ENCODE results near the gene CCT7.

Gene CCT7

DNA sequence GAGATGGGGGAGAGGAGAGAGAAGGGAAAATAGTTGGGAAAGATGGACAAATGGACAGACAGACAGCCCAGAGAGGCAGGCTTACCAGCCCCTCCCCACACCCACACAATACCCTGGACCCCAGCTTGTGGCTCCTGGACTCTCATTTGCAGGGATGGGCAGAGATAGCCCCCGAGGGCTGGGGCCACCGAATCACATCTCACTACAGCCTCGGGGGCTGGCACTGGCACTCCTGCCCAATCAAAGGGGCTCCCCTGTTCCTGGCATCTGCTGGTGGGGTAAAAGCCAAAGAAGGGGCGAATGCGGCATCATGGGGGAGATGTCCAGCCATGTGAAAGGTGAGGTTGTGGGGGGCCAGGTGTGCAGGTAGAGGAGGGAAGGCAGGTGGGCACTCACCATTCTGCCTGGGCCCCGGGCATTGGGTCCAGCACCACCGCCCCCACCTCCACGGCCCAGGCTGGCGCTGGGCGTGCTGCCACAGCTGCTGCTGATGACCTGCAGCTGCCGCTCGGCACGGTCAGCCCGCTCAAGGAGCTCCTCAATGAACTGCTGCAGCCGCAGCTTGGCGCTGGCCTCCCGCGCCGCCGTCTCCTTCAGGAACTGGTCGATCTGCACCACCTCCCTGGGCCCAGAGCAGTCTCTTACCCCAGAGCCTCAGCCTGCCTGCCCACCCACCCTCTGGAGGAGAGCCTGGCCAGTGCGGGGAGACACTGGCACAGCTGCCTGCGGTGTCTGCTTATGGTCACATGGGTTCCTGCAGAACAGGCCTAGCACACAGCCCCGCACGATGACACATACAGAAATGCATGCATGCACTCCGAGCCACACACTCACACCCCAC is 32.2 kb downstream of the CCT7 start:
- H3K4me3 ChIP-seq (ENCODE audit: low read depth, low read length), result no peak overlapping the region

DNA sequence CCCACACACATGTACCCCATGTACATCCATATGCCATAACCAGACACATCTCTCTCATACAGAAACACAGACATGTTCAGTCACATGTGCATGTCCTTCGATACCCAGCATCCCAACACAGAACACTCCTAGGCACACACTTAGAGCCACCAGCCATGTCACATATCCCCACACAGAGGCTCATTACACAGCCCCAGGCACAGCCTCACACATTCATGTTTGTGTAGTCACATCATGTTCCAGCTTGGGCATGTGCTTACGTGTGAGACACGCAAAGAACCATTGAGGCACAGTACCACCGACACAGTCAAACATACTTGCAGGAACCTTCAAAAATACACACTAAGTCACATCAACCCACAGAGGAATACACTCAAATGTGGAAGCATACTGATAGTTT is 32.9 kb downstream of the CCT7 start:
- H3K4me3 ChIP-seq (ENCODE audit: low read depth, low read length), result no peak overlapping the region

DNA sequence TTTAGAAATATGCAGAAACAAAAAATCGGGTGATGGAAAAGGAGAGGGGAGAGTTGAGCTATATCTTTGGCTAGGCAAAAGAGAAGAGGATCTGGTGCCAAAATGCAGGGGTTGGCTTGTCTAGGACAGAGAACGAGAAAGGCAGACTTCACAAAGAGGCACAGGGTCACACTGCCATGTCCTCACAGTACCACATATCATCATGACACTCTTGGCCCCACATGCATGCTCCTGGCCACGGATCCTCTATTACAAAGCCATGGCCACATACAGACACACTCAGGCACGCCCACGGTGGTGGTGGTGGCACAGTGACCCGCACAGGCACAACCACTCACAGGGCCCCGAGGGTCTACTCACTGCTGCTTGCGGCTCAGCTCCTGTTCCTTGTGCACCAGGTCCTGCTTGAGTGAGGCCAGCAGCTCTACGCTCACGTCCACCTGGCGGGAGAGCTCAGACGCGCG is 34.3 kb downstream of the CCT7 start:
- peak overlapping the region; percentile 9 for H3K4me3 ChIP-seq (ENCODE audit: low read depth, low read length)

DNA sequence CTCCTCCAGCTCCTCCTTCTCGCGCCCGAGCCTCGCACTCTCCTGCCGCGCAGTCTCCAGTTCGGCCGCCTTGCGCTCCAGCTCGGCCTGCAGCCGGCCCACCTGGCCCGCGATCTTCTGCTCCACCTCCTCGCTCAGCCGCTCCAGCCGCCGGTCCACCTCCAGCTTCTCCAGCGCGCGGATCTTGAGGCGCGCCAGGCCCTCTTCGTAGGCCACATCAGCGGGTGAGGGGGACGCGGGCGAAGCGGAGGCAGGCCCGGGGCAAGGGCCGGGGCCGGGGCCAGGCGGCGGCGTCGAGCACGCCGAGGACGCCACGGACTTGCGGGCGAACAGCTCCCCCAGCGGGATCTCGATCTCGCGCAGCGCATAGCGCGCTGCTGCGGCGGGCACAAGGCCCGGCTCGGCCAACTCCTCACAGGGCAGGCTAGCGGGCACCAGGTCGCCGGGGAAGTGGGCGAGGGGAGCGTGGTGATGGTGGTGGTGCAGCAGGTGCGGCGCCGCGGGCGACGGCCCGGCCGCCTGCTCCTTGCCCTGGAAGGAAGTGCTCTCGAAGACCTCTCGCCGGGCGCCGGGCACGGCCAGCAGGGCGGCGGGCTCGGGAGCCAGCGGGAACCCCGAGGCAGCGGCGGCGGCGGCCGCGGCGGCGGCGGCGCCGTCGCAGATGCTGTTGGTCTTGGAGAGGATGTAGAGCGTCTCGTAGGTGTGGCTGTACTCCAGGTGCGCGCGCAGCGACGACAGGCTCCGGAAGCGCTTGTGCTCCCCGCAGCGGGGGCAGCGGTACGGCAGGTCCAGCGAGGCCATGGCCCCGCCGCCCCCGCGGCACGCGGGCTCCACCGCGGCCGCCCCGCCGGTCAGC is 35.0 kb downstream of the CCT7 start:
- peak overlapping the region; percentile 27 for H3K4me3 ChIP-seq (ENCODE audit: low read depth, low read length)

DNA sequence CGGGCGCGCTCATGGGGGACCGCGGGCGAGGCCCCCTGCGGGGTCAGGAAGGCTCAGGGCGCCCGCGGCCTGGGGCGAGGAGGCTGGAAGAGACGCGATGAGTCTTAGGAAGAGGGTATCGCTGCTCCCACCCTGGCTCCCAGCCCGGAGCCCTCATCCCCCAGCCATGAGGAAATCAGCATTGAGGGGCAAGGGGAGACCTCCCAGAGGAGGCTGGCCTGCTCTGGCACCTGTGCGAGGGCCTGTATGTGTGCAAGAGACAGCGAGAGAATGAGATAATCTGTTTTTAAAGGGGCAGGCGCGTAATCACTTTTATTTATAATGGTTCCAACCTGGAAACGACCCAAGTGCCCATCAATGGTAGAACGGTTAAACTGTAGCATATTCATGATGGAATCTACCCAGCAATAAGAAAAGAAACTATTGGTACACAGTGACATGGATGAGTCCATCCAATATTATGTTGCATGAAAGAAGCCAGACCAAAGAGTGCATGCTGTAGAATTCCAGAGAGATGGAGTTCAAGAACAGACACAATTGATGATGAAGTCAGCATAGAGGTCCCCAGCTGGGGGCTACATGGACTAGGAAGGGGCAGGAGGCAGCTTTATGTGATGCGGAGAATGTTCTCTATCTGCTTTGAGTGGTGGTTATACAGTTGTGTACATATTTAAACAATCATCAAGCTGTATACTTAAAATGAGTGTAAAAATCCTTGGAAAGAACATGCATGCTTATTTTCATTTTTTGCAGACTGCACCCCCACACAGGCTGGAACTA is 35.8 kb downstream of the CCT7 start:
- H3K4me3 ChIP-seq (ENCODE audit: low read depth, low read length), result peak overlapping the region; percentile 27

DNA sequence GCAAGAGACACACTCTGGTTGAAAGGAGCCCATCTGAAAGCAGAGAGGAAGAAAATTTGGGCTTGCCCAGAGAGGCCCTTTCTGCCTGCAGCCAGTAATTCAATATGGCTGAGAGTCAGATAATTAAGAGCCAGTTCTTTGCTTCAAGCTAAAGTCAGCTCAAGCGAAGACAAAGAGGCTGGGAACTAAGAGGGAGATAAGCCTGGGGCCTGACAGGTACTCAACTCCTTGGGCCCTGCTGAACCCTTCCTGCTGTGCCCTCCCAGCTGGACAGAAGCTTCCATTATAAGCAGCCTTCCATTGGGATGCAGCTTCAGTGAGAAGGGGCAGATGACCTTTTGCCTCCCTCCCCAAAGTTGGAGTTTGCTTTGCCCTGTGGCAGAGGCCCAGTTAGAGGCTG is 38.2 kb downstream of the CCT7 start:
- no peak overlapping the region for H3K4me3 ChIP-seq (ENCODE audit: low read depth, low read length)

DNA sequence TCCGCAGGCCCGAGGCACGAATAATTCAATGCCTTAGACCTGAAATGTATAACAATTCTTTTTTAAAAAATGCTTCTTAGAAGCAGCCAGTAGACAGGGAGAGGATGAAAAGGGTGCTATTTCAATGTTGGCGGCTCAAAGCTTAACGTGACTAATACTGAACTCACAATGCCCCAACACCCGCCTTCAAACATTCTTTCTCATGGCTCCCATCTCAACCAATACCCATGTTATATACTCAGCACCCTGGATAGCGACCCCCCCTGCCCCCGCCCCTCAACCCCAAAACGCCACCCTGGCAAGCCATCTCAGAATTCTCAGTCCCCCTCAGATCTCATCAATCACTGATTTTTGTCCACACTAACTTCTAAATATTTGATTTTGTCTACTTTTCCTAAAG is 45.7 kb downstream of the CCT7 start:
- H3K4me3 ChIP-seq (ENCODE audit: low read depth, low read length), result no peak overlapping the region

DNA sequence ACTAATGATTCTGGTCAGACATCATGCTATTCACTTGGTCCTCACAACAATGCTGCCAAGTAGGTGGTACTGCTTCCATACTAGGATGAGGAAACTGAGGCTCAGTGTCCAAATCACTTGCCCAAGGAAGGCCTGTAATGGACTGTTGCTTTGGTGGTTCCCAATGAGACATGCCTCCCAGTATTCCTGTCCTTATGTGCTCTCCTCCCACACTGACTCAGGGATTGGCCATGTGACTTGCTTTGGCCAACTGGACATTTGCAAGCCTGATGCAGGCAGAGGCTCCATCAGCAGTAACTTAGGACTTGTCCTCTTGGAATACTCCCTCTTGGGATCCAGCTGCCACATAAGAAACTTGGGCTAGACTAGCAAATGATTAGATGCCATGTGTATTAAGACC is 47.1 kb downstream of the CCT7 start:
- no peak overlapping the region for H3K4me3 ChIP-seq (ENCODE audit: low read depth, low read length)

DNA sequence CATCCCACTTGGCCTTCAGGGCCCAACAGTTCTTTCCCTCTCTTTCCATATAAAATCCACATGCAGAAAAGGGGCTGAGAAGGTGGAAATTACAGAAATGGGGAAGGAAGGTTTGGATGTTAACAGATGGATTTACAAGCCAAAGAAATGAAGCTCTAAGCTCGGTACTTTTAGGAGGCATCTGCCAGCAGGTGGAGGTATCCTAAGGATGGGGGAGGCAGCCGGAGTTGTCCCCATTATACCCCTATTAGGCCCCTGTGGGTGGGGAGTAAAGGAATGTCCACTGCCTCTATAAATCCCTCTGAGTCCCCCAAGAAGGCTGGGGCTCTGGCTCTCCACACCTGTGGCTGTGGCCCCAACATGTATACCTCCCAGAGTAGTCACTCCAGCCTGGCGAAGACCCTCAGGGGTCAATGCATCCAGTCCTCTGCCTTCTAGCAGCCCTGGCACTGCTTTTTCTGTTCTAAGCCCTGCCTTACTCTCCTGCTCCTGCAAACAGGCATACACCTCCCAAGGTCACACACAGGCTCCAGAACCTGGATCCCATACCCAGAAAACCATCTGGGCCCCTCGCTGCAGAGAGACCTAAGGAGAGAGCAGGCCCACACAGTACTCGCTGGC is 48.9 kb downstream of the CCT7 start:
- H3K4me3 ChIP-seq (ENCODE audit: low read depth, low read length), result peak overlapping the region; percentile 74

DNA sequence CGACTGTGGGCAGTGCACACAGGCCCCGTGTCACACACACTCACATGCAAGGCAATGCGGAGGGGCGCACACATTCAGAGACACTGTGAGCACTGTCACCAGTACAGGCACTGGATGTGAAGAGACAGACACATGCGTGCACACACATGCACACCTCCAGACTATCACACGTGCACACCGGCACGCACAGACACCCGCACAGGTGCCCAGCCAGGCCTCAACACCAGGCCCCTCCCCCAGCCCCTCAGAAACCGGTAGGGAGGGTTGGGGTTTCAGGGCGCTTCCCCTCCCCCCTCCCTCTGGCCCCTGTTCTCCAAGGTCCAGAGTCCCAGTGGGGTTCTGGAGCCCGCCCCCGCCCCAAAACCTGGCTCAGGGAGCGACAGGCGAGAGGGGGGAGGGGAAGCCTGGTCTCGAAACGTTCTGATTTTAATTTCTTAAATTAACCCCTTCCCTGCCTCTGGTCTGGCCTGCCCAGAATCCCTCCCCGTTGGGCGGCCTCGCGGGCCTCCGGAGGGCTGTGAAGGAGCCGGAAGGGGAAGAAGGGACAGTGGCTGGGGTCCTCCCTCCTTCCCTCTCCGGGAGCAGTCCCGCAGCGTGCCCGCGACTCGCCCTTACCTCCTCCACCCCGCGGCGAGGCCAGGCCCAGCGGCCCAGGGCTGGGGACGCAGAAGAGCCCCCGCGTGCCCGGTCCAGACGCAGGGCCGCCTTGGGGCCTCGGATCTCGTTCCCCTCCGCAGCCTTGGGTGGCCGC is 49.6 kb downstream of the CCT7 start:
- H3K4me3 ChIP-seq (ENCODE audit: low read depth, low read length), result peak overlapping the region; percentile 74

DNA sequence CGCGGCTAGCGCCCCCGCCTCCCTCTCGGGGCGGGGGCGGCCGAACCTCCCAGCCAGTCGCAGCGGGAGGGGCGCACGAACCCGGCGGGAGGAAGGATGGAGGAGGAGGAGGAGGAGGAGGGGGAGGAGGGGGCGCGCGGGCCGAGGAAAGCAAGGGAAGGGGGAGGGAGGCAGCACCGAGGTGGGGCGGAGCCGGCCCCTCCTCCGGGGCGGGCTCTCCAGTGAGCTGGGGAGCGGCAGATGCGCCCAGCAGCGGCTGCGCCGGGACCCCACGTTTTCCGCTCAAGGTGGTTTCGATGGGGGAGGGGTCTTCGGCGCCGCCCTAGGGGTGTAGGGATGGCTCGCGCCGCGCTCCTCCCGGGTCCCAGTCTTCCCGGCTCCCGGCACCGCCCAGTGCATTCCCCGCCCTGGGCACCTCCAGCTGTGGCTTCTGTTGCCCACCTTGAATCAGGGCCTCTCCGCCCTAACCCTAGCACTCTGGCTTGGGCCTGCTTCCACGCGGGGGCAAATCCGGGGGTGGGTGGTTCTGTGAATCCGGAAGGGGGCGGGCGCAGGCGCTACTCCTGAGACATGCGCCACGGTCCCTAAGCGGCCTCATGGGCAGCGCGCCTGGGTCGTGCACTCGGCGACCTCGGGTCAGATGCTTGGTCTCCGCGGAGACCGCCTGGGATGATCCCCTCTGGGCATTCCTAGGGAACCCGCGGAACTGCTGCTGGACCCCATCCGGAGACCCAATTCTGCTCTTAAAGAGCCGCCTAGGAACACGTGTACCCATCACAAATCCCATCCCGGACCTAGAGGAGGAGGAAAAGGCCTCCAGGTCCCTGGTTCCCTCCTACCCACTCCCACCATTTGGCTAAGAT is 50.4 kb downstream of the CCT7 start, which contains the start of gene FBXO41:
TSS of gene FBXO41 (minus strand) at position 183 of the 863 bp plus-strand sequence. CDS start 14,848 bp downstream, outside the sequence.
- H3K4me3 ChIP-seq (ENCODE audit: low read depth, low read length), result peak within 1 kb of the TSS; percentile 74

DNA sequence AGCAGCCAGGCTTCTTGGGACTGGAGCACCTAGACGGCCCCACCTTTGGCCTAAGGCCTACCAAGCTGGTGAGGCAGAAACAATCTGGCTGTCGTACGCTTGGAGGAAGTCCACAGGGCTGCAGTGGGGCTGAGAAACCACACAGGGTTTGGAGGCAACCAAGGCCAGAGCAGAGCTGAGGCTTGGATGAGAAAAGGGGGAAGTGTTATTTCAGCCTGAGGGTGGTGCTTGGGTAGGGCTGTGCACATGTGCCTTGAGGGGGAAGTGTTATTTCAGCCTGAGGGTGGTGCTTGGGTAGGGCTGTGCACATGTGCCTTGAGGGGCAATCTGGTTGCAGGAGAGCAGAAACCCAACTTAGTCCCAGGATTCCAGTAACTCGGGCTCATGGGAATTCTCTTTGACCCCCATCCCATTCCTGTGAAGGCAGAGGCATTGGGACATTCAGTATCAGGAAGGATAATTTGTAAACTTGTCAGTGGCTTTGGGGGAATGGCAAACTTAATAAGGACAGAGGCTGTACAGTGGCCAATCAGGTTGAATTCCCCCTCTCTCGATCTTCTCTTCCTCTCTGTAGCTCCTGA is 51.1 kb downstream of the CCT7 start:
- H3K4me3 ChIP-seq (ENCODE audit: low read depth, low read length), result peak overlapping the region; percentile 59

DNA sequence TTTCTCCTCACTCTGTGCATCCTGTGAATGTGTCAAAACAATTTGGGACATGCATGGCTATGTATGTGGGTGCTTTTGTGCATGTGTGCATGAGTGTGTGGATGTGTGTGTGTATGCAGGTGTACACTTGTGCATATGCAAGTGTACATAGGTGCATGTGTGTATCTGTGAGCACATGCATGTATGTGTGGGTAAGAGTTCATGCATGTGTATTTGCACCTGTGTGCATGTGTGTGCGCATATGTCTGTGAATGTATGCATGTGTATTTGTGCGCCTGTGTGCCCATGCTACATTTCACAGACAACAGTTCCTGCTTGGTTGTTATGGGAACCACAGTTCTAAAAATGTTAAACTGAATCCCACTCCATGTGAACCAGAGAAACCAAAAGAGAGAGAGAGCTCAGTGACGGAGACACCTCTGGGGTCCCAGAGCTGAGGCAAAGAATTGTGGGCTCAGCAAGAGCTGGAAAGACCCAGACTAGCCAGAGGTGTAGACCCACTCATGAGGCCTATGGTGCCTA is 52.1 kb downstream of the CCT7 start:
- no peak overlapping the region for H3K4me3 ChIP-seq (ENCODE audit: low read depth, low read length)

DNA sequence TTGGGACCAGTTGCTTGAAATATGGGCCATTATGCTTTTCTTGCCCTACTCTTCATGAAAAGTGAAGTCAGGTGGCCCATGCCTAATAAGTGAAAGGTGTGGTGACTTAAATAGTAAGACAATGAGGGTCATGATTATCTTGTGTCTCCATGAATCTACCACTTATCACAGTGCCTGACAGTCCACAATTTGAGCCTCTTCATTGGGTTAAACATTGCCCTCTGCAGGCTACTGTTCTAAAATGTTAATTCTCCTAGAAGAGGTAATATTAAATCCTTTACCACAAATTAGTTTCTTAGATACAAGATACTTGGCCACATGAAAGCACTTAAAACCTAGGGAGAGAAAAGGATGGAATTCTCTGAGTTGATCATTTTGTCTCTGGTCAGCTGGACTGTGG is 55.2 kb downstream of the CCT7 start:
- no peak overlapping the region for H3K4me3 ChIP-seq (ENCODE audit: low read depth, low read length)

DNA sequence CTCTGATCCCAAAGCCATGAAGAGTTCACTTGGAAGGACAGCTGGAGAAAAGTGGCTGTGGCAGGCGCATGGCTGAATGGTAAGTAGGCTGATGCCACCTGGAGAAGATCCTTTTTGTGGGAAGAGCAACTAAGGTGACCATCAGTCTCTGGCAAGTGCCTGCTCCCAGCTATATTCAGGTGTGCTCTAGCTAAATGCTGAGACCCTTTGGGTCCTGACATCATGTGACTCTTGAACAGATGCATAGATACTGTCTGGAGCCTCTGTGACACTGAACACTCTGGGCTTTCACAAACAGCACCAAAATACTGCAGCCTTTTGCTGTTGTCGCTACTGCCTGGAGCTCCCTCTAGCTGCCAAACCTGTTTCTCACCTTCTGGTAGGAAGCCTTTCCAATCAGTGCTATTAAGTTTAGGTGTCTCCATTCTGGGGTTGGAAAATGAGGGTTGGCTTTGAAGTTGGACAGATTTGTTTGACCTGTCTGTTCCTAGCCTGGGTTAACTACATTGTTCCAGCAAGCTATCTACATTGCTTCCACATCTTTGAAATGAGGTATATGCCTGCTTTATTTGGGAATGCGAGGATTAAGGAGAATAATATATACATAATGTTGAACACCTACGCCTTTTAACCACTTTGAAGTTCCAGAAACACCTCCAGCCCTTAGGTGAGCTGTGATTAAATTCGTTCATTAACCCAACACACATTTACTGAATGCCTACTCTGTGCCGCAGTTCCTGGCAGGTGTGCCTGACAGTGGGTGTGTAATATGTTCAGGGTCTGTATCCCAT is 56.1 kb downstream of the CCT7 start:
- H3K4me3 ChIP-seq (ENCODE audit: low read depth, low read length), result no peak overlapping the region

DNA sequence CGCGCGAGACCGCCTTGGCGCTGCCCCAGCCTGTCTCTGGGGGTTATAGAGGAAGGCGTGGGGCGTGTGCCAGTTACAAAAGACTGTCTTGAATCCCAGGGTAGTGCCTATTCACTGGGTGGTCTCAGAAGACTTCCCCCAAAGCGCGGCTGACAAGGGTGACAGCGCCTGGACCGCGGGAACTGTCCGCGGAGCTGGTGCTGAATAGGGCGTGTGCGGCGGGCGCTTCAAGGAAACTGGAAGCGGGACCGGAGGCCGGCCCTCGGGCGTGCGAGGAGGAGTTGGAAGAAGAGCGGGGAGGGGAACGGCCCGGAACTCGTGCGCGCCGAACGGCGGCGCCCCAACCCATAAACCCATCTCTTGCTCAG is 57.0 kb downstream of the CCT7 start:
- H3K4me3 ChIP-seq (ENCODE audit: low read depth, low read length), result peak overlapping the region; percentile 47

DNA sequence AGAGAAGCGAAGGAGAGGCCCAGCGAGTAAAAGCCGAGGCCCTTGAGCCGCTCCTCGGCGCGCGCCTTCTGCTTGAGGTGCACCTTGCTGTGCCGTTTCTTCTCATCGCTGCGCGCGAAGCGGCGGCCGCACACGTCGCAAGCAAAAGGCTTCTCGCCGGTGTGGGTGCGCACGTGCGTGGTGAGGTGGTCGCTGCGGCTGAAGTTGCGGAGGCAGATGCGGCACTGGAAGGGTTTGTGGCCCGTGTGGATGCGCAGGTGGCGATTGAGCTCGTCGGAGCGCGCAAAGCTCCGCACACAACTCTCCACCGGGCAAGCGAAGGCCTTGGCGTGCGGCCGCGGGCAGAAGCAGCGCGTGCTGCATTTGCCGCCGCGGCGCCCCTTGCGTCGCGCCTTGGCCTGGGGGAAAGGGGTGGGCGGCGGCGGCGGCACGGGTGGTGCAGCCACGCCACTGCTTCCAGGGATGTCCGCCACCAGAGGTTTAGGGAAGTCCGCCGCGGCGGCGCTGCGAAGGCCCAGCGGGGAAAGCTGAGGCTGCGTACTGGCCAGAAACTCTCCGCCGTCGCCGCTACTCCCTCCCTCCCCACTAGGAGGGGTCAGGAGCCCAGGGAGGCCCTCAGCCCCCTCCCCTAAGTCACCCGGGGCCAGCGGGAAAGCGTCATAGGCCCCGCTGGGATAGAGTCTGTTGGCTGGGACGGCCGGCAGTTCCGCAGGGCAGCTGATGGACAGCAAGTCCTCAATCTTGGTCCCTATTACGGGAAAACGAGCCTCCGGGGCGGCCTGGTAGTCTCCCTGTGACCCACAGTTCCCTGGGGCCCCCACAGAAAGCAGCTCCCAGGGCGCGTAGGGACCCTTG is 57.6 kb downstream of the CCT7 start:
- H3K4me3 ChIP-seq (ENCODE audit: low read depth, low read length), result peak overlapping the region; percentile 47
